ENCODE data around the gene BCAN. TPM values are rescaled to one million over a fixed set of nuclear protein-coding genes. Genes with fewer than 3 reads are reported as not detected.
A peak's percentile ranks its signal among the peaks of the same experiment; 100 is the strongest.

Gene BCAN
- total and polyA plus RNA-seq, 12 donors, result 0.11 to 36.3 (median 5.6) TPM; not detected in 2

- peak in 4 of 6 experiments; percentile 11 to 40 (median 28) for TF ChIP-seq CTCF (IDR thresholded peaks at IDR 0.05)
- TF ChIP-seq POLR2A (IDR thresholded peaks at IDR 0.05), result no peak
- intact Hi-C loops (cut with DNase I), result loop anchor here in 1 of 2 donors (5.0 kb wide), 1 partner anchor 33 kb away; no protein-coding TSS in a partner anchor
- H3K9me3 ChIP-seq (replicated peaks in 1 of 3), result no peaks in the 10 kb centered on the region
- H3K27ac ChIP-seq, result peak overlapping the region in 2 of 5 donors; percentile 17 to 45
- peak; percentile 39 to 70 (median 49) for DNase-seq
- H3K4me1 ChIP-seq (replicated peaks in 1 of 2), result peaks cover 0 to 23% of the 10 kb centered on the region in 2 donors
- WGBS, 4 donors, result 0 to 2% (median 1%) methylated on average over 3 to 87 of the region's 87 CpGs
- peaks cover 39% of the 10 kb centered on the region for H3K27me3 ChIP-seq
- H3K36me3 ChIP-seq (replicated peaks in 1 of 2), result no peaks in the 10 kb centered on the region
- peak overlapping the region in 1 of 4 donors; percentile 46 for H3K4me3 ChIP-seq
These were observed 17.7 kb upstream of the BCAN start for GRCh38 chr1:156623946-156624813.

- DNase-seq, result peak in 1 of 7 donors; percentile 13
- intact Hi-C loops (cut with DNase I), result loop anchor here in 1 of 2 donors (5.0 kb wide), 1 partner anchor 32 kb away; no protein-coding TSS in a partner anchor
These were observed 17.0 kb upstream of the BCAN start for GRCh38 chr1:156624814-156625435.

GRCh38 chr1:156625436-156626078 is 16.4 kb upstream of the BCAN start:
- Histone ChIP-seq H3K27me3 (peaks cover 44% of the 10 kb centered on the region), H3K4me1 (replicated peaks in 1 of 2) (peaks cover 0 to 23% of the 10 kb centered on the region in 2 donors), H3K36me3 (replicated peaks in 1 of 2) (no peaks in the 10 kb centered on the region), H3K9me3 (replicated peaks in 1 of 3) (no peaks in the 10 kb centered on the region), H3K27ac (no peak overlapping the region), H3K4me3 (peak overlapping the region in 1 of 4 donors; percentile 46)
- intact Hi-C loops (cut with DNase I), result loop anchor here in 1 of 2 donors (2.0 kb wide), 1 partner anchor 31 kb away; no protein-coding TSS in a partner anchor
- peak; percentile 66 to 86 (median 73) for TF ChIP-seq CTCF (IDR thresholded peaks at IDR 0.05)
- no peak for TF ChIP-seq POLR2A (IDR thresholded peaks at IDR 0.05)
- DNase-seq, result peak in 6 of 7 donors; percentile 46 to 74 (median 56)
- WGBS, 4 donors, result 1 to 2% (median 1%) methylated on average over 29 to 45 of the region's 45 CpGs

More at GRCh38 chr1:156624814-156625435, 17.0 kb upstream of the BCAN start:
- no peak for TF ChIP-seq POLR2A (IDR thresholded peaks at IDR 0.05)
- no peak for TF ChIP-seq CTCF (IDR thresholded peaks at IDR 0.05)
- Histone ChIP-seq H3K36me3 (replicated peaks in 1 of 2) (no peaks in the 10 kb centered on the region), H3K9me3 (replicated peaks in 1 of 3) (no peaks in the 10 kb centered on the region), H3K27me3 (peaks cover 39% of the 10 kb centered on the region), H3K4me1 (replicated peaks in 1 of 2) (peaks cover 0 to 23% of the 10 kb centered on the region in 2 donors), H3K27ac (peak overlapping the region in 2 of 5 donors; percentile 17 to 45), H3K4me3 (peak overlapping the region in 1 of 4 donors; percentile 46)
- WGBS, 4 donors, result 0 to 2% (median 1%) methylated on average over 1 to 55 of the region's 55 CpGs; no CpG with 5 or more reads in 1 of the 4 donors

All from adrenal gland (tissue), 12 donors.